HepG2 (cell line): Measurements from ENCODE around the gene NUCB1. TPM values are rescaled to one million over a fixed set of nuclear protein-coding genes. Genes with fewer than 3 reads are reported as not detected.

Experiments used
- GMEB2 ChIP-seq: IDR thresholded peaks from 2 replicates; pipeline ENCODE4 v1.6.1; 2016; ENCODE audit warnings: missing biosample characterization, missing genetic modification reagents, low read depth
- HNRNPLL ChIP-seq: fragments of 200-400 bp; formaldehyde crosslinking; IDR thresholded peaks from 2 replicates; pipeline ENCODE4 v1.6.1; 2017; ENCODE audit warnings: mild to moderate bottlenecking, low read depth, low read length; ENCODE audit not compliant: poor library complexity, severe bottlenecking
- LCORL ChIP-seq, 2 experiments: fragments of 450-650 bp in 1 of 2; sonication (generic) in 1 of 2; formaldehyde crosslinking in 1 of 2; IDR thresholded peaks; 2 replicates each; pipeline versions ENCODE4 v1.5.0 to v1.6.1; 2017 to 2020; ENCODE audit warnings: antibody characterized with exemption in 1 of 2, missing genetic modification reagents in 1 of 2
- REL ChIP-seq: sonication (generic); formaldehyde crosslinking; conservative IDR thresholded peaks from 2 replicates; pipeline ENCODE4 v1.8.0; 2022; ENCODE audit warnings: mild to moderate bottlenecking, missing genetic modification reagents, moderate library complexity
- THAP9 ChIP-seq: sonication (generic); formaldehyde crosslinking; IDR thresholded peaks from 2 replicates; pipeline ENCODE4; 2020; ENCODE audit warnings: missing genetic modification reagents, mild to moderate bottlenecking, borderline replicate concordance
- ZBTB42 ChIP-seq: sonication (generic); formaldehyde crosslinking; IDR thresholded peaks from 2 replicates; pipeline ENCODE4 v1.5.0; 2020; ENCODE audit warnings: mild to moderate bottlenecking, missing genetic modification reagents
- ZC3H13 ChIP-seq: sonication (generic); formaldehyde crosslinking; IDR thresholded peaks from 2 replicates; pipeline ENCODE4 v1.8.1; 2023; ENCODE audit warnings: mild to moderate bottlenecking, missing genetic modification reagents, moderate library complexity
- ZFP37 ChIP-seq: sonication (generic); formaldehyde crosslinking; IDR thresholded peaks from 2 replicates; pipeline ENCODE4 v1.4.0; 2020; ENCODE audit warnings: missing genetic modification reagents, borderline replicate concordance
- ZKSCAN1 ChIP-seq: fragments of 150-350 bp; IDR thresholded peaks from 2 replicates; pipeline ENCODE4 v1.6.1; 2014; ENCODE audit warnings: low read length
- ZNF432 ChIP-seq: sonication (generic); formaldehyde crosslinking; IDR thresholded peaks from 2 replicates; pipeline ENCODE4 v1.5.0; 2020; ENCODE audit warnings: missing genetic modification reagents, mild to moderate bottlenecking, borderline replicate concordance
- ZNF446 ChIP-seq: sonication (generic); formaldehyde crosslinking; IDR thresholded peaks from 2 replicates; pipeline ENCODE4 v1.5.0; 2020; ENCODE audit warnings: mild to moderate bottlenecking, missing genetic modification reagents
- ZNF607 ChIP-seq: sonication (generic); formaldehyde crosslinking; IDR thresholded peaks from 2 replicates; pipeline ENCODE4 v1.5.1; 2020; ENCODE audit warnings: missing genetic modification reagents, mild to moderate bottlenecking, borderline replicate concordance
- ZNF609 ChIP-seq: sonication (generic); formaldehyde crosslinking; IDR thresholded peaks from 2 replicates; pipeline ENCODE4 v1.4.0; 2020; ENCODE audit warnings: mild to moderate bottlenecking, missing genetic modification reagents, borderline replicate concordance
- ZNF687 ChIP-seq: sonication (generic); formaldehyde crosslinking; IDR thresholded peaks from 2 replicates; pipeline ENCODE4 v1.5.1; 2020; ENCODE audit warnings: mild to moderate bottlenecking, missing genetic modification reagents, moderate library complexity
- polyA plus RNA-seq, 8 experiments: library from polyadenylated mRNA; depleted of rRNA in 3 of 8; stranded (reverse) in 7 of 8; unstranded in 1 of 8; fragments of >200 nt; fragmentation: Illumina TruSeq in 4 of 8; extraction: Trizol in 4 of 8; gene quantifications; 2 replicates each; pipeline versions ENCODE4 v1.2.1 to v1.2.3, GENCODE V29; 2011 to 2016; ENCODE audit warnings: low read depth in 4 of 8, missing spikeins in 1 of 8, mixed read lengths in 1 of 8; ENCODE audit not compliant: insufficient read depth in 1 of 8
- total RNA-seq, 5 experiments: library from RNA; depleted of rRNA; stranded (reverse); fragments of >200 nt; fragmentation: Illumina TruSeq; extraction: Trizol; gene quantifications; 2 replicates each; pipeline ENCODE4 v1.2.3, GENCODE V29; 2016; ENCODE audit warnings: low read depth in 1 of 5

The NUCB1 gene
- total and polyA plus RNA-seq, 2 of the 13 experiments (the other 11 are each of a cell fraction or from before 2014, with no cell fraction given) = 82.3 to 106 TPM

- TF ChIP-seq LCORL (IDR thresholded peaks at IDR 0.05) (no peak), LCORL (CRISPR knock-in tag; IDR thresholded peaks at IDR 0.05) (peak; percentile 47; the same call in 1 of the 2 replicates), ZNF607 (CRISPR knock-in tag) (0 out of 2 replicates have a peak, but pooled peaks have one; percentile 27), THAP9 (CRISPR knock-in tag) (no peak; the same call in 1 of the 2 replicates), ZBTB42 (CRISPR knock-in tag) (peak; percentile 58; the same call in 1 of the 2 replicates), ZNF446 (CRISPR knock-in tag) (no peak), GMEB2 (CRISPR knock-in tag) (no peak), HNRNPLL (no peak), ZNF687 (CRISPR knock-in tag) (peak; percentile 82), ZKSCAN1 (no peak), ZFP37 (CRISPR knock-in tag) (no peak), REL (CRISPR knock-in tag) (no peak), ZNF609 (CRISPR knock-in tag) (no peak), ZNF432 (CRISPR knock-in tag) (no peak), ZC3H13 (CRISPR knock-in tag) (no peak)
Observed at GRCh38 chr19:48899781-48900476, at the start of gene NUCB1 (continued).
